GM18858 (cell line): ENCODE measurements around the gene CST6.
"Not testable (repeated sequence)": the region's sequence is repeated elsewhere in the genome, so short reads cannot be mapped to it uniquely, and the experiment has no call there.

Experiments used
- ATAC-seq: cut with Tn5 transposase; IDR thresholded peaks from one replicate; pipeline ENCODE4 v1.9.1; 2021; ENCODE audit not compliant: unreplicated experiment

CST6 gene

GRCh38 chr11:66013762-66014100 is 1.9 kb downstream of the CST6 start:
- ATAC-seq = no peak

GRCh38 chr11:66014804-66015453 is 3.1 kb downstream of the CST6 start:
- no peak for ATAC-seq

GRCh38 chr11:66015454-66015881 is 3.7 kb downstream of the CST6 start:
- ATAC-seq = no peak

- ATAC-seq = no peak
Measured at GRCh38 chr11:66015936-66016792, 4.4 kb downstream of the CST6 start.

GRCh38 chr11:66016793-66017177 is 5.0 kb downstream of the CST6 start:
- ATAC-seq = no peak

- ATAC-seq = no peak
Measured at GRCh38 chr11:66017321-66017720, 5.5 kb downstream of the CST6 start.

GRCh38 chr11:66020212-66020611 is 8.4 kb downstream of the CST6 start:
- no peak for ATAC-seq

- no peak for ATAC-seq
Measured at GRCh38 chr11:66020618-66021357, 9.0 kb downstream of the CST6 start.

GRCh38 chr11:66022401-66023185 is 10.8 kb downstream of the CST6 start:
- no peak for ATAC-seq

GRCh38 chr11:66023186-66023440 is 11.3 kb downstream of the CST6 start:
- ATAC-seq = not testable (repeated sequence)

GRCh38 chr11:66026017-66026529 is 14.3 kb downstream of the CST6 start, which contains the start of gene CATSPER1:
Gene CATSPER1 (minus strand): TSS chr11:66026479. CDS start chr11:66026379, 100 bp downstream.
- no peak for ATAC-seq

- no peak for ATAC-seq
Measured at GRCh38 chr11:66032957-66033735, 21.3 kb downstream of the CST6 start.

- ATAC-seq = no peak
Measured at GRCh38 chr11:66035653-66036333, 24.0 kb downstream of the CST6 start.

- no peak for ATAC-seq
Measured at GRCh38 chr11:66036334-66036710, 24.5 kb downstream of the CST6 start.

- no peak for ATAC-seq
Measured at GRCh38 chr11:66037327-66037726, 25.5 kb downstream of the CST6 start.

- ATAC-seq = no peak
Measured at GRCh38 chr11:66039765-66040164, 28.0 kb downstream of the CST6 start.

GRCh38 chr11:66042227-66042995 is 30.6 kb downstream of the CST6 start:
- ATAC-seq = no peak

GRCh38 chr11:66042996-66043906 is 31.4 kb downstream of the CST6 start:
- ATAC-seq = no peak
